Trophoblast cell (in vitro differentiated cells and primary cell): Measurements from ENCODE around the gene MC1R.

Experiments
- DNase-seq, 2 donors: peaks; one replicate each; pipeline ENCODE4 v3.0.0-alpha.2; 2016
- H2AFZ ChIP-seq: 2 replicates; pipeline ENCODE4 v1.6.1; 2013; ENCODE audit warnings: low read length, moderate library complexity, mild to moderate bottlenecking; ENCODE audit not compliant: insufficient read depth, poor library complexity
- H2AK5ac ChIP-seq: 2 replicates; pipeline ENCODE4 v1.6.1; 2013; ENCODE audit warnings: mild to moderate bottlenecking, low read length
- H2BK120ac ChIP-seq: 2 replicates; pipeline ENCODE4 v1.6.1; 2013; ENCODE audit warnings: low read length, mild to moderate bottlenecking, moderate library complexity; ENCODE audit not compliant: insufficient read depth, poor library complexity
- H2BK12ac ChIP-seq: 2 replicates; pipeline ENCODE4 v1.6.1; 2013; ENCODE audit warnings: mild to moderate bottlenecking, low read length, moderate library complexity
- H2BK5ac ChIP-seq: 2 replicates; pipeline ENCODE4 v1.6.1; 2013; ENCODE audit warnings: low read length, low read depth, moderate library complexity, mild to moderate bottlenecking; ENCODE audit not compliant: poor library complexity
- H3K14ac ChIP-seq: 2 replicates; pipeline ENCODE4 v1.6.1; 2013; ENCODE audit warnings: mild to moderate bottlenecking, low read length
- H3K18ac ChIP-seq: 2 replicates; pipeline ENCODE4 v1.6.1; 2013; ENCODE audit warnings: mild to moderate bottlenecking, low read length
- H3K23ac ChIP-seq: 2 replicates; pipeline ENCODE4 v1.6.1; 2013; ENCODE audit warnings: low read length
- H3K27ac ChIP-seq: 2 replicates; pipeline ENCODE4 v1.5.1; 2013; ENCODE audit warnings: low read depth, mild to moderate bottlenecking, inconsistent platforms, low read length, moderate library complexity
- H3K27me3 ChIP-seq: 2 replicates; pipeline ENCODE4 v1.6.1; 2013; ENCODE audit warnings: inconsistent platforms, mild to moderate bottlenecking, low read length, moderate library complexity; ENCODE audit not compliant: insufficient read depth
- H3K36me3 ChIP-seq, 2 experiments: 1 replicate in 1 of 2; 2 replicates in 1 of 2; pipeline ENCODE4 v1.6.1; 2013; ENCODE audit warnings: low read length in 2 of 2, mild to moderate bottlenecking in 2 of 2, moderate library complexity in 1 of 2; ENCODE audit not compliant: insufficient read depth in 2 of 2, control insufficient read depth in 1 of 2
- H3K4ac ChIP-seq: 2 replicates; pipeline ENCODE4 v1.6.1; 2013; ENCODE audit warnings: low read depth, mild to moderate bottlenecking, low read length, moderate library complexity
- H3K4me1 ChIP-seq, 2 experiments: 1 replicate in 1 of 2; 2 replicates in 1 of 2; pipeline ENCODE4 v1.6.1; 2013; ENCODE audit warnings: low read length in 2 of 2, mild to moderate bottlenecking in 2 of 2, moderate library complexity in 1 of 2; ENCODE audit not compliant: insufficient read depth in 2 of 2, control insufficient read depth in 1 of 2
- H3K4me2 ChIP-seq: 2 replicates; pipeline ENCODE4 v1.6.1; 2013; ENCODE audit warnings: inconsistent platforms, mild to moderate bottlenecking, low read length, moderate library complexity
- H3K4me3 ChIP-seq: 2 replicates; pipeline ENCODE4 v1.5.1; 2013; ENCODE audit warnings: mild to moderate bottlenecking, low read depth, low read length, inconsistent platforms
- H3K79me1 ChIP-seq: one replicate; pipeline ENCODE4 v1.6.1; 2013; ENCODE audit warnings: low read length
- H3K79me2 ChIP-seq: 2 replicates; pipeline ENCODE4 v1.6.1; 2013; ENCODE audit warnings: low read length, mild to moderate bottlenecking; ENCODE audit not compliant: control insufficient read depth, insufficient read depth, poor library complexity
- H3K9ac ChIP-seq: 2 replicates; pipeline ENCODE4 v1.6.1; 2013; ENCODE audit warnings: mild to moderate bottlenecking, low read length
- H3K9me3 ChIP-seq: 2 replicates; pipeline ENCODE4 v1.6.1; 2013; ENCODE audit warnings: low read depth, mild to moderate bottlenecking, control low read depth, inconsistent platforms, low read length; ENCODE audit not compliant: insufficient read depth
- H4K12ac ChIP-seq: 2 replicates; pipeline ENCODE4 v1.6.1; 2013; ENCODE audit warnings: low read depth, mild to moderate bottlenecking, low read length, moderate library complexity
- H4K8ac ChIP-seq: 2 replicates; pipeline ENCODE4 v1.6.1; 2013; ENCODE audit warnings: low read depth, mild to moderate bottlenecking, low read length, moderate library complexity
- H4K91ac ChIP-seq: one replicate; pipeline ENCODE4 v1.6.1; 2013; ENCODE audit warnings: low read depth, mild to moderate bottlenecking, low read length, moderate library complexity
- WGBS: extraction: QIAGEN DNeasy Blood & Tissue Kit; methylation state at CpG from one replicate; pipeline ENCODE4 v1.1.7; 2013; ENCODE audit warnings: missing lambda C conversion rate; ENCODE audit not compliant: insufficient read length, insufficient coverage; ENCODE audit errors: extremely low coverage; 5-methylcytosine and 5-hydroxymethylcytosine counted together

The MC1R gene

GRCh38 chr16:89881368-89881730 lies 37.3 kb upstream of the MC1R start:
- H2BK12ac ChIP-seq, result no peak overlapping the region
- no peak overlapping the region for H4K91ac ChIP-seq
- peaks cover 59 to 63% of the 10 kb centered on the region in 2 experiments for H3K36me3 ChIP-seq
- H2AFZ ChIP-seq, result no peak overlapping the region
- no peak overlapping the region for H4K12ac ChIP-seq
- H3K9me3 ChIP-seq, result no peaks in the 10 kb centered on the region
- no peak overlapping the region for H2AK5ac ChIP-seq
- no peak overlapping the region for H3K14ac ChIP-seq
- peaks cover 2% of the 10 kb centered on the region for H3K79me2 ChIP-seq
- H2BK120ac ChIP-seq, result no peak overlapping the region
- H3K23ac ChIP-seq, result no peak overlapping the region
- WGBS, result no CpG with 5 or more reads among the region's 6 CpGs
- no peak overlapping the region for H3K4me2 ChIP-seq
- H3K79me1 ChIP-seq, result no peaks in the 10 kb centered on the region
- H3K18ac ChIP-seq, result no peak overlapping the region
- no peak for DNase-seq
- no peak overlapping the region for H3K4ac ChIP-seq
- H3K4me3 ChIP-seq, result no peak overlapping the region
- no peak overlapping the region for H3K9ac ChIP-seq
- H3K27ac ChIP-seq, result no peak overlapping the region
- H4K8ac ChIP-seq, result no peak overlapping the region
- peaks cover 0 to 6% of the 10 kb centered on the region in 2 experiments for H3K4me1 ChIP-seq
- no peak overlapping the region for H2BK5ac ChIP-seq
- no peaks in the 10 kb centered on the region for H3K27me3 ChIP-seq

GRCh38 chr16:89883346-89884040 lies 35.2 kb upstream of the MC1R start:
- Histone ChIP-seq H2BK12ac (no peak overlapping the region), H3K23ac (no peak overlapping the region), H2BK120ac (no peak overlapping the region), H2BK5ac (no peak overlapping the region), H3K79me1 (no peaks in the 10 kb centered on the region), H3K4me3 (no peak overlapping the region), H4K12ac (no peak overlapping the region), H3K79me2 (peaks cover 2% of the 10 kb centered on the region), H2AFZ (no peak overlapping the region), H2AK5ac (no peak overlapping the region), H4K91ac (no peak overlapping the region), H3K18ac (peak overlapping the region; percentile 58), H3K4ac (no peak overlapping the region), H3K4me2 (no peak overlapping the region), H3K14ac (no peak overlapping the region), H3K4me1 (peaks cover 0 to 6% of the 10 kb centered on the region in 2 experiments), H3K9ac (no peak overlapping the region), H3K9me3 (no peaks in the 10 kb centered on the region), H3K36me3 (peaks cover 75 to 77% of the 10 kb centered on the region in 2 experiments), H3K27ac (no peak overlapping the region), H4K8ac (no peak overlapping the region), H3K27me3 (no peaks in the 10 kb centered on the region)
- WGBS, result no CpG with 5 or more reads among the region's 28 CpGs
- no peak for DNase-seq

- Histone ChIP-seq H3K4ac (no peak overlapping the region), H2AFZ (no peak overlapping the region), H3K4me3 (no peak overlapping the region), H3K9me3 (no peaks in the 10 kb centered on the region), H3K79me2 (peaks cover 2% of the 10 kb centered on the region), H2BK12ac (no peak overlapping the region), H2BK5ac (no peak overlapping the region), H3K14ac (no peak overlapping the region), H3K23ac (no peak overlapping the region), H3K4me1 (peaks cover 0 to 6% of the 10 kb centered on the region in 2 experiments), H3K79me1 (no peaks in the 10 kb centered on the region), H3K36me3 (peaks cover 73% of the 10 kb centered on the region in 2 experiments), H3K27me3 (no peaks in the 10 kb centered on the region), H2AK5ac (no peak overlapping the region), H3K4me2 (no peak overlapping the region), H3K27ac (no peak overlapping the region), H3K9ac (no peak overlapping the region), H3K18ac (no peak overlapping the region), H2BK120ac (no peak overlapping the region), H4K8ac (no peak overlapping the region), H4K12ac (no peak overlapping the region), H4K91ac (no peak overlapping the region)
- no peak for DNase-seq
- no CpG with 5 or more reads among the region's 8 CpGs for WGBS
Observed at GRCh38 chr16:89884041-89884421, 34.6 kb upstream of the MC1R start.

GRCh38 chr16:89887243-89887642 lies 31.4 kb upstream of the MC1R start:
- DNase-seq, result no peak
- Histone ChIP-seq H3K27me3 (no peaks in the 10 kb centered on the region), H3K9ac (no peak overlapping the region), H3K79me1 (no peaks in the 10 kb centered on the region), H3K23ac (no peak overlapping the region), H3K4me3 (no peak overlapping the region), H3K18ac (no peak overlapping the region), H3K79me2 (peaks cover 1% of the 10 kb centered on the region), H3K14ac (no peak overlapping the region), H2BK120ac (no peak overlapping the region), H4K8ac (no peak overlapping the region), H2BK5ac (no peak overlapping the region), H3K4me1 (peaks cover 0 to 6% of the 10 kb centered on the region in 2 experiments), H3K9me3 (peaks cover 1% of the 10 kb centered on the region), H2BK12ac (no peak overlapping the region), H4K91ac (no peak overlapping the region), H4K12ac (no peak overlapping the region), H3K27ac (no peak overlapping the region), H3K36me3 (peaks cover 77% of the 10 kb centered on the region in 2 experiments), H2AK5ac (no peak overlapping the region), H2AFZ (no peak overlapping the region), H3K4me2 (no peak overlapping the region), H3K4ac (no peak overlapping the region)
- WGBS, result no CpG with 5 or more reads among the region's 14 CpGs
